K562 (cell line): ENCODE results near the gene PLCB1. TPM values are rescaled to one million over a fixed set of nuclear protein-coding genes. Genes with fewer than 3 reads are reported as not detected.

ENCODE experiments used
- ATAC-seq: fragments of 200-7000 bp; cut with Tn5 transposase; 3 replicates; pipeline ENCODE4 v1.9.1; 2020; ENCODE audit warnings: moderate library complexity
- BruUV-seq: library from RNA; stranded (reverse); fragments of 400-500 nt; replicated peaks from 2 replicates; lab custom pipeline; 2021; lab: Mats Ljungman, UMichigan
- CTCF ChIA-PET: fragments of 300-600 bp; formaldehyde crosslinking; extraction: SDS; loops from one replicate; lab custom pipeline; 2021; ENCODE audit warnings: low intra/inter-chr PET ratio; lab: Yijun Ruan, JAX
- POLR2A ChIA-PET: fragments of 300-600, 350-650 bp; sonication (Branson Sonifier 250); formaldehyde crosslinking; extraction: SDS; loops from one replicate; lab custom pipeline; 2021; ENCODE audit warnings: antibody characterized with exemption, inconsistent platforms; lab: Yijun Ruan, JAX
- DNase-seq, 4 experiments: peaks; one replicate each; pipeline versions ENCODE4 v3.0.0 to v3.0.0-alpha.2; 2011 to 2018; ENCODE audit warnings: low spot score in 3 of 4, mixed read lengths in 3 of 4; ENCODE audit errors: extremely low read depth in 1 of 4
- FAIRE-seq: peaks from 2 replicates; lab custom pipeline; 2011; peaks lifted over from hg19 to GRCh38; lab: Jason Lieb, UNC
- H2AFZ ChIP-seq: 2 replicates; pipeline ENCODE4 v1.6.0; 2011; ENCODE audit warnings: low read depth, low read length, control low read depth, inconsistent platforms
- H3K27ac ChIP-seq: fragments of 200-600 bp; 3 replicates; pipeline ENCODE4 v1.8.0; 2011; ENCODE audit warnings: low read depth, mild to moderate bottlenecking, control low read depth, inconsistent platforms, low read length, moderate library complexity, mixed read lengths; ENCODE audit errors: extremely low read depth
- H3K27me3 ChIP-seq, 2 experiments: fragments of 300-600 bp in 1 of 2; 2 replicates in 1 of 2; 3 replicates in 1 of 2; pipeline versions ENCODE4 v1.6.0 to v1.8.0; 2011; ENCODE audit warnings: inconsistent platforms in 2 of 2, low read length in 2 of 2, mild to moderate bottlenecking in 1 of 2, mixed read lengths in 1 of 2, moderate library complexity in 1 of 2; ENCODE audit not compliant: control insufficient read depth in 2 of 2, insufficient read depth in 2 of 2
- H3K36me3 ChIP-seq: fragments of 300-600 bp; 3 replicates; pipeline ENCODE4 v1.8.0; 2011; ENCODE audit warnings: mild to moderate bottlenecking, low read length, inconsistent platforms; ENCODE audit not compliant: control insufficient read depth, insufficient read depth
- H3K4me1 ChIP-seq, 2 experiments: fragments of 200-600 bp in 1 of 2; replicated peaks in 1 of 2; 2 replicates in 1 of 2; 3 replicates in 1 of 2; pipeline versions ENCODE4 v1.5.1 to v1.8.0; 2011; ENCODE audit warnings: inconsistent platforms in 2 of 2, low read length in 2 of 2, mild to moderate bottlenecking in 1 of 2, mixed read lengths in 1 of 2, moderate library complexity in 1 of 2; ENCODE audit not compliant: control insufficient read depth in 2 of 2, insufficient read depth in 2 of 2
- H3K4me2 ChIP-seq: 2 replicates; pipeline ENCODE4 v1.6.1; 2011; ENCODE audit warnings: low read length, control low read depth, inconsistent platforms, mixed read lengths; ENCODE audit not compliant: insufficient read depth
- H3K4me3 ChIP-seq: fragments of 200-600 bp; sonication (generic), shearing (Covaris generic); 2 replicates; pipeline ENCODE4 v1.5.1; 2016; ENCODE audit warnings: control low read depth, inconsistent platforms
- H3K79me2 ChIP-seq: fragments of 200-600 bp; 3 replicates; pipeline ENCODE4 v1.8.0; 2011; ENCODE audit warnings: low read length, inconsistent platforms; ENCODE audit not compliant: control insufficient read depth, insufficient read depth
- H3K9ac ChIP-seq, 2 experiments: 2 replicates each; pipeline versions ENCODE4 v1.6.0 to v1.6.1; 2011; ENCODE audit warnings: low read depth in 2 of 2, low read length in 2 of 2, control low read depth in 1 of 2, inconsistent platforms in 1 of 2, mild to moderate bottlenecking in 1 of 2, mixed read lengths in 1 of 2; ENCODE audit not compliant: insufficient read depth in 1 of 2
- H3K9me1 ChIP-seq: one replicate; pipeline ENCODE4 v1.6.0; 2011; ENCODE audit warnings: inconsistent platforms, mild to moderate bottlenecking, low read length, moderate library complexity; ENCODE audit not compliant: control insufficient read depth, insufficient read depth
- H3K9me3 ChIP-seq: replicated peaks from 2 replicates; pipeline ENCODE4 v1.5.1; 2011; ENCODE audit warnings: low read depth, low read length, inconsistent platforms; ENCODE audit not compliant: control insufficient read depth, insufficient read depth
- H4K20me1 ChIP-seq: replicated peaks from 2 replicates; pipeline ENCODE4 v1.6.1; 2011; ENCODE audit warnings: low read length, inconsistent platforms, mixed read lengths; ENCODE audit not compliant: control insufficient read depth, insufficient read depth
- COPS2 ChIP-seq: fragments of 450-650 bp; conservative IDR thresholded peaks from 2 replicates; pipeline ENCODE4 v1.6.1; 2016; ENCODE audit warnings: mild to moderate bottlenecking, moderate library complexity
- CXXC5 ChIP-seq: fragments of 250-450 bp; sonication (Bioruptor Pico); IDR thresholded peaks from 2 replicates; pipeline ENCODE4 v1.8.0; 2022; ENCODE audit warnings: inconsistent platforms, mild to moderate bottlenecking, moderate library complexity
- FOXM1 ChIP-seq, 2 experiments: fragments of 450-650 bp in 1 of 2; sonication (generic) in 1 of 2; formaldehyde crosslinking in 1 of 2; IDR thresholded peaks; 2 replicates each; pipeline versions ENCODE4 v1.6.1 to v1.9.0; 2017 to 2022; ENCODE audit warnings: low read depth in 2 of 2, mild to moderate bottlenecking in 2 of 2, missing genetic modification reagents in 1 of 2, moderate library complexity in 1 of 2
- HNRNPH1 ChIP-seq: fragments of 200-400 bp; formaldehyde crosslinking; optimal IDR thresholded peaks from 2 replicates; pipeline ENCODE3; 2017; ENCODE audit warnings: low read depth, mild to moderate bottlenecking, low read length, moderate library complexity
- MYNN ChIP-seq, 2 experiments: sonication (generic); formaldehyde crosslinking in 1 of 2; IDR thresholded peaks; 2 replicates each; pipeline versions ENCODE4 v1.5.0 to v1.6.1; 2016 to 2020; ENCODE audit warnings: antibody characterized with exemption in 1 of 2, missing genetic modification reagents in 1 of 2
- NFIC ChIP-seq: fragments of 450-650 bp; IDR thresholded peaks from 2 replicates; pipeline ENCODE4 v1.6.1; 2017; ENCODE audit warnings: mild to moderate bottlenecking, inconsistent platforms
- PCBP2 ChIP-seq: fragments of 200-400 bp; formaldehyde crosslinking; IDR thresholded peaks from 2 replicates; pipeline ENCODE4 v1.6.1; 2018; ENCODE audit warnings: low read length, low read depth, mild to moderate bottlenecking, moderate library complexity; ENCODE audit not compliant: poor library complexity, severe bottlenecking
- PURB ChIP-seq: sonication (generic); formaldehyde crosslinking; IDR thresholded peaks from 2 replicates; pipeline ENCODE4 v1.9.0; 2021; ENCODE audit warnings: low read depth, mild to moderate bottlenecking, missing genetic modification reagents
- RBM39 ChIP-seq: fragments of 200-400 bp; formaldehyde crosslinking; optimal IDR thresholded peaks from 2 replicates; pipeline ENCODE3; 2018; ENCODE audit warnings: low read depth, low read length
- SIN3B ChIP-seq: fragments of 450-650 bp; IDR thresholded peaks from 2 replicates; pipeline ENCODE4 v1.6.1; 2017; ENCODE audit warnings: low read depth, mild to moderate bottlenecking, moderate library complexity
- SPI1 ChIP-seq: IDR thresholded peaks from 2 replicates; pipeline ENCODE4 v1.6.1; 2011; ENCODE audit warnings: low read depth, low read length, control low read depth, borderline replicate concordance
- SREBF2 ChIP-seq: sonication (generic); formaldehyde crosslinking; IDR thresholded peaks from 2 replicates; pipeline ENCODE4 v1.4.0; 2020; ENCODE audit warnings: mild to moderate bottlenecking, missing genetic modification reagents
- YBX1 ChIP-seq: fragments of 450-650 bp; IDR thresholded peaks from 2 replicates; pipeline ENCODE4 v1.7.1; 2016; ENCODE audit warnings: mild to moderate bottlenecking
- ZBTB17 ChIP-seq: fragments of 450-650 bp; formaldehyde crosslinking; IDR thresholded peaks from 2 replicates; pipeline ENCODE4 v1.4.0; 2020; ENCODE audit warnings: mild to moderate bottlenecking
- ZNF644 ChIP-seq: fragments of 200-800 bp; sonication (Bioruptor generic); IDR thresholded peaks from 2 replicates; pipeline ENCODE4 v1.6.1; 2016; ENCODE audit warnings: low read depth, missing genetic modification characterization, missing compliant biosample characterization
- in situ Hi-C: fragments of 300-500 bp; cut with MboI; formaldehyde crosslinking; loops from 4 replicates; pipeline ENCODE4 v1.15.0; 2018; ENCODE audit warnings: inconsistent platforms, mixed read lengths
- intact Hi-C: fragments of 100-400 bp; cut with micrococcal nuclease; formaldehyde crosslinking; loops from 2 replicates; pipeline ENCODE4 v1.14.2; 2022
- polyA plus RNA-seq, 8 experiments: library from polyadenylated mRNA; depleted of rRNA in 4 of 8; stranded (reverse) in 5 of 8; unstranded in 3 of 8; fragments of >200 nt; fragmentation: Nextera tagmentation in 2 of 8; fragmentation: Illumina TruSeq in 1 of 8; extraction: Ambion mirVana in 2 of 8; extraction: Trizol in 1 of 8; gene quantifications; 2 replicates each; pipeline versions ENCODE4 v1.2.1 to v1.2.3, GENCODE V29; 2011 to 2014; ENCODE audit warnings: inconsistent platforms in 1 of 8, missing spikeins in 1 of 8
- total RNA-seq, 7 experiments: library from RNA; depleted of rRNA in 6 of 7; stranded (reverse); fragments of >200 nt in 6 of 7; fragmentation: Illumina TruSeq in 2 of 7; extraction: Trizol in 2 of 7; gene quantifications; 2 replicates each; pipeline versions ENCODE4 v1.2.1 to v1.2.3, GENCODE V29; 2011 to 2021; ENCODE audit warnings: low replicate concordance in 1 of 7
- TF ChIP-seq, protein P1 (sequence below): conservative IDR thresholded peaks from 2 replicates; pipeline ENCODE4 v1.6.1; 2011; ENCODE audit warnings: low read depth, mild to moderate bottlenecking, low read length; ENCODE audit not compliant: control insufficient read depth

PLCB1 gene
- total and polyA plus RNA-seq, 9 of the 15 experiments (the other 6 are each of a cell fraction or from before 2014, with no cell fraction given): 0.34 to 3.1 (median 1.3) TPM

DNA sequence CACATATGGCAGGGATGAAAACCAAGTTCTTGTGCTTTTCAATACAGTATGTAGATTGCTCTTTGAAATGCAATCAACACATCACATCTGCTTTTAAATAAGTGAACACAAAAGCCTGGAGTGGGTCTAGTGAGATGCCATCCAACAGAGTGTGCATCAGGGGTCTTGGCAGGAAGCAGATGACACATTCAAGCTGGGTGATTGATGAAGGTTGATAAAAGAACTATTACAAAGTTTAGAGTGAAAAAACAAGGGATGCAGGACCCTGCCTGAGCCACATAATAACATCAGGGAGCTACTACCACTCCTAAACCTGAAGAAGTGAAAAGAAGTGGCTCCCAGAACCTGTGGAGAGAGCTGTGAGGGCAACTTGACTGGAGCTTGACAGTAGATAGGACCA is 16.6 kb upstream of the PLCB1 start:
- no peaks in the 10 kb centered on the region for H3K79me2 ChIP-seq
- FAIRE-seq: no peak
- no peak for TF ChIP-seq PCBP2
- no peak for TF ChIP-seq CXXC5 (CRISPR knock-in tag)
- no peak for TF ChIP-seq YBX1
- no peak for TF ChIP-seq SIN3B
- no peak for TF ChIP-seq MYNN (IDR thresholded peaks at IDR 0.05)
- TF ChIP-seq MYNN (CRISPR knock-in tag; IDR thresholded peaks at IDR 0.05): no peak
- no peak for TF ChIP-seq ZBTB17 (CRISPR knock-in tag)
- TF ChIP-seq, protein P1, sequence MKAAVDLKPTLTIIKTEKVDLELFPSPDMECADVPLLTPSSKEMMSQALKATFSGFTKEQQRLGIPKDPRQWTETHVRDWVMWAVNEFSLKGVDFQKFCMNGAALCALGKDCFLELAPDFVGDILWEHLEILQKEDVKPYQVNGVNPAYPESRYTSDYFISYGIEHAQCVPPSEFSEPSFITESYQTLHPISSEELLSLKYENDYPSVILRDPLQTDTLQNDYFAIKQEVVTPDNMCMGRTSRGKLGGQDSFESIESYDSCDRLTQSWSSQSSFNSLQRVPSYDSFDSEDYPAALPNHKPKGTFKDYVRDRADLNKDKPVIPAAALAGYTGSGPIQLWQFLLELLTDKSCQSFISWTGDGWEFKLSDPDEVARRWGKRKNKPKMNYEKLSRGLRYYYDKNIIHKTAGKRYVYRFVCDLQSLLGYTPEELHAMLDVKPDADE: no peak
- no peak for TF ChIP-seq RBM39
- no peak for TF ChIP-seq SPI1
- TF ChIP-seq NFIC: no peak
- TF ChIP-seq HNRNPH1: no peak
- TF ChIP-seq PURB (CRISPR knock-in tag): no peak
- TF ChIP-seq FOXM1 (IDR thresholded peaks at IDR 0.05; ENCODE audit: low read depth): no peak
- no peak for TF ChIP-seq FOXM1 (CRISPR knock-in tag; IDR thresholded peaks at IDR 0.05; ENCODE audit: low read depth)
- TF ChIP-seq COPS2: no peak
- TF ChIP-seq SREBF2: no peak
- TF ChIP-seq ZNF644 (tag): no peak
- intact Hi-C loops (no loop called here), in situ Hi-C loops (no loop called here)
- DNase-seq: no peak
- CTCF ChIA-PET: no interaction called here
- H3K4me3 ChIP-seq: no peak overlapping the region
- no peak overlapping the region for H3K9ac ChIP-seq
- no peaks in the 10 kb centered on the region for H3K9me3 ChIP-seq
- H4K20me1 ChIP-seq: no peaks in the 10 kb centered on the region
- no peak for ATAC-seq
- H3K36me3 ChIP-seq: no peaks in the 10 kb centered on the region
- POLR2A ChIA-PET: interaction anchor here (0.7 kb wide), 1 partner anchor 19 kb away, joined by 3 read pairs; no protein-coding TSS in a partner anchor
- H2AFZ ChIP-seq: no peak overlapping the region
- no peak overlapping the region for H3K27ac ChIP-seq
- 0 out of 5 replicates have a peak, but pooled peaks cover 0 to 5% of the 10 kb centered on the region in 2 experiments for H3K4me1 ChIP-seq
- H3K9me1 ChIP-seq: no peaks in the 10 kb centered on the region
- no peak overlapping the region for H3K4me2 ChIP-seq
- no peaks in the 10 kb centered on the region for H3K27me3 ChIP-seq
- BruUV-seq: no TSS peak
